GM12878 (cell line): ENCODE data around the gene IMP3. TPM values are rescaled to one million over a fixed set of nuclear protein-coding genes. Genes with fewer than 3 reads are reported as not detected.
A peak's percentile ranks its signal among the peaks of the same experiment; 100 is the strongest.

Source experiments
- CHD2 ChIP-seq: IDR thresholded peaks from 2 replicates; pipeline ENCODE4 v1.6.1; 2011; ENCODE audit warnings: low read depth, low read length, improper control_type of control experiment, borderline replicate concordance
- CREM ChIP-seq: IDR thresholded peaks from 2 replicates; pipeline ENCODE4 v1.6.1; 2014; ENCODE audit warnings: antibody characterized with exemption, low read depth
- EGR1 ChIP-seq, 2 experiments: IDR thresholded peaks; 1 replicate in 1 of 2; 2 replicates in 1 of 2; pipeline ENCODE4 v1.6.1; 2011 to 2012; ENCODE audit warnings: low read depth in 2 of 2, low read length in 2 of 2, borderline replicate concordance in 1 of 2, mild to moderate bottlenecking in 1 of 2, moderate library complexity in 1 of 2
- HDAC2 ChIP-seq: fragments of 200-600 bp; sonication (generic); IDR thresholded peaks from 2 replicates; pipeline ENCODE4 v1.6.1; 2017
- KDM1A ChIP-seq: fragments of 200-600 bp; sonication (generic); IDR thresholded peaks from 2 replicates; pipeline ENCODE4 v1.6.1; 2016; ENCODE audit warnings: borderline replicate concordance
- MEF2A ChIP-seq: IDR thresholded peaks from 2 replicates; pipeline ENCODE4 v1.6.1; 2011; ENCODE audit warnings: low read depth, mild to moderate bottlenecking, low read length, moderate library complexity; ENCODE audit not compliant: insufficient read depth
- MTA2 ChIP-seq: fragments of 450-650 bp; IDR thresholded peaks from 2 replicates; pipeline ENCODE4 v1.6.1; 2016; ENCODE audit warnings: low read depth, mild to moderate bottlenecking, moderate library complexity
- NR2C1 ChIP-seq: fragments of 450-650 bp; IDR thresholded peaks from 2 replicates; pipeline ENCODE4 v1.6.1; 2017; ENCODE audit warnings: antibody characterized with exemption, mild to moderate bottlenecking, moderate library complexity
- NR2F1 ChIP-seq: fragments of 450-650 bp; conservative IDR thresholded peaks from 2 replicates; pipeline ENCODE4 v1.6.1; 2017; ENCODE audit warnings: mild to moderate bottlenecking
- SMAD1 ChIP-seq: fragments of 450-650 bp; IDR thresholded peaks from 2 replicates; pipeline ENCODE4 v1.6.1; 2018; ENCODE audit warnings: mild to moderate bottlenecking, low read depth; ENCODE audit not compliant: partially characterized antibody
- SREBF1 ChIP-seq: IDR thresholded peaks from 2 replicates; pipeline ENCODE4 v1.6.1; 2012; ENCODE audit warnings: mild to moderate bottlenecking, low read length
- SUZ12 ChIP-seq: fragments of 200-600 bp; sonication (generic); IDR thresholded peaks from one replicate; pipeline ENCODE4 v1.6.1; 2018; ENCODE audit warnings: antibody characterized with exemption, mild to moderate bottlenecking; ENCODE audit not compliant: unreplicated experiment
- TBL1XR1 ChIP-seq: IDR thresholded peaks from 2 replicates; pipeline ENCODE4 v1.6.1; 2012; ENCODE audit warnings: low read depth, low read length, improper control_type of control experiment
- ZBTB40 ChIP-seq: fragments of 450-650 bp; IDR thresholded peaks from 2 replicates; pipeline ENCODE4 v1.6.1; 2016; ENCODE audit warnings: mild to moderate bottlenecking, moderate library complexity, borderline replicate concordance
- ZNF274 ChIP-seq: IDR thresholded peaks from one replicate; pipeline ENCODE4 v1.8.0; 2011; ENCODE audit not compliant: insufficient read length, insufficient read depth
- ZSCAN29 ChIP-seq: fragments of 450-650 bp; IDR thresholded peaks from 2 replicates; pipeline ENCODE4 v1.6.1; 2017; ENCODE audit warnings: mild to moderate bottlenecking, moderate library complexity
- polyA plus RNA-seq, 11 experiments: library from polyadenylated mRNA; depleted of rRNA in 4 of 11; unstranded in 6 of 11; stranded (reverse) in 5 of 11; fragments of >200 nt; fragmentation: Nextera tagmentation in 4 of 11; fragmentation: Illumina TruSeq in 1 of 11; extraction: Ambion mirVana in 4 of 11; extraction: Trizol in 1 of 11; gene quantifications; 1 replicate in 1 of 11; 2 replicates in 10 of 11; pipeline versions ENCODE4 v1.2.1 to v1.2.3, GENCODE V29; 2011 to 2016; ENCODE audit warnings: inconsistent platforms in 2 of 11, missing spikeins in 2 of 11, low read depth in 1 of 11
- total RNA-seq, 4 experiments: library from RNA; depleted of rRNA in 3 of 4; stranded (reverse); fragments of >200 nt in 3 of 4; fragmentation: Illumina TruSeq in 1 of 4; extraction: Trizol in 1 of 4; gene quantifications; 2 replicates each; pipeline versions ENCODE4 v1.2.1 to v1.2.3, GENCODE V29; 2013 to 2021
- TF ChIP-seq, protein P1 (sequence below): fragments of 450-650 bp; formaldehyde crosslinking; IDR thresholded peaks from 2 replicates; pipeline ENCODE4 v1.4.0; 2020; ENCODE audit warnings: mild to moderate bottlenecking, moderate library complexity
- TF ChIP-seq, protein P2 (sequence below): IDR thresholded peaks from 2 replicates; pipeline ENCODE4 v1.6.1; 2011; ENCODE audit warnings: borderline replicate concordance, low read depth, mild to moderate bottlenecking, moderate library complexity, mixed read lengths, low read length; ENCODE audit not compliant: insufficient read depth; ENCODE audit errors: extremely low read length
- TF ChIP-seq, protein P3 (sequence below): fragments of 450-650 bp; IDR thresholded peaks from 2 replicates; pipeline ENCODE4 v1.6.1; 2017; ENCODE audit warnings: mild to moderate bottlenecking, low read depth, inconsistent platforms; ENCODE audit not compliant: poor library complexity, severe bottlenecking

The IMP3 gene
- total and polyA plus RNA-seq, 10 of the 15 experiments (the other 5 are each of a cell fraction or from before 2014, with no cell fraction given) = 13.3 to 208 (median 85.2) TPM

- TF ChIP-seq KDM1A (no peak), NR2C1 (no peak), HDAC2 (peak; percentile 27; the same call in 1 of the 2 replicates), CREM (peak; percentile 50; the same call in 1 of the 2 replicates), MEF2A (no peak), ZSCAN29 (no peak), ZBTB40 (peak; percentile 79; the same call in 1 of the 2 replicates), SREBF1 (no peak), MTA2 (no peak), CHD2 (peak; percentile 75), ZNF274 (no peak), SMAD1 (peak; percentile 31), EGR1 (IDR thresholded peaks at IDR 0.05; ENCODE audit: borderline replicate concordance in 1 of 2, low read depth in 2 of 2, low read length in 2 of 2) (peak; percentile 10 to 67; a peak in 2 of 3 replicates), TBL1XR1 (peak; percentile 61; the same call in 1 of the 2 replicates), NR2F1 (peak; percentile 85), SUZ12 (no peak)
- TF ChIP-seq, protein P1, sequence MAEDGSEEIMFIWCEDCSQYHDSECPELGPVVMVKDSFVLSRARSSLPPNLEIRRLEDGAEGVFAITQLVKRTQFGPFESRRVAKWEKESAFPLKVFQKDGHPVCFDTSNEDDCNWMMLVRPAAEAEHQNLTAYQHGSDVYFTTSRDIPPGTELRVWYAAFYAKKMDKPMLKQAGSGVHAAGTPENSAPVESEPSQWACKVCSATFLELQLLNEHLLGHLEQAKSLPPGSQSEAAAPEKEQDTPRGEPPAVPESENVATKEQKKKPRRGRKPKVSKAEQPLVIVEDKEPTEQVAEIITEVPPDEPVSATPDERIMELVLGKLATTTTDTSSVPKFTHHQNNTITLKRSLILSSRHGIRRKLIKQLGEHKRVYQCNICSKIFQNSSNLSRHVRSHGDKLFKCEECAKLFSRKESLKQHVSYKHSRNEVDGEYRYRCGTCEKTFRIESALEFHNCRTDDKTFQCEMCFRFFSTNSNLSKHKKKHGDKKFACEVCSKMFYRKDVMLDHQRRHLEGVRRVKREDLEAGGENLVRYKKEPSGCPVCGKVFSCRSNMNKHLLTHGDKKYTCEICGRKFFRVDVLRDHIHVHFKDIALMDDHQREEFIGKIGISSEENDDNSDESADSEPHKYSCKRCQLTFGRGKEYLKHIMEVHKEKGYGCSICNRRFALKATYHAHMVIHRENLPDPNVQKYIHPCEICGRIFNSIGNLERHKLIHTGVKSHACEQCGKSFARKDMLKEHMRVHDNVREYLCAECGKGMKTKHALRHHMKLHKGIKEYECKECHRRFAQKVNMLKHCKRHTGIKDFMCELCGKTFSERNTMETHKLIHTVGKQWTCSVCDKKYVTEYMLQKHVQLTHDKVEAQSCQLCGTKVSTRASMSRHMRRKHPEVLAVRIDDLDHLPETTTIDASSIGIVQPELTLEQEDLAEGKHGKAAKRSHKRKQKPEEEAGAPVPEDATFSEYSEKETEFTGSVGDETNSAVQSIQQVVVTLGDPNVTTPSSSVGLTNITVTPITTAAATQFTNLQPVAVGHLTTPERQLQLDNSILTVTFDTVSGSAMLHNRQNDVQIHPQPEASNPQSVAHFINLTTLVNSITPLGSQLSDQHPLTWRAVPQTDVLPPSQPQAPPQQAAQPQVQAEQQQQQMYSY = no peak
- TF ChIP-seq, protein P2, sequence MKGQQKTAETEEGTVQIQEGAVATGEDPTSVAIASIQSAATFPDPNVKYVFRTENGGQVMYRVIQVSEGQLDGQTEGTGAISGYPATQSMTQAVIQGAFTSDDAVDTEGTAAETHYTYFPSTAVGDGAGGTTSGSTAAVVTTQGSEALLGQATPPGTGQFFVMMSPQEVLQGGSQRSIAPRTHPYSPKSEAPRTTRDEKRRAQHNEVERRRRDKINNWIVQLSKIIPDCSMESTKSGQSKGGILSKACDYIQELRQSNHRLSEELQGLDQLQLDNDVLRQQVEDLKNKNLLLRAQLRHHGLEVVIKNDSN = no peak
- TF ChIP-seq, protein P3, sequence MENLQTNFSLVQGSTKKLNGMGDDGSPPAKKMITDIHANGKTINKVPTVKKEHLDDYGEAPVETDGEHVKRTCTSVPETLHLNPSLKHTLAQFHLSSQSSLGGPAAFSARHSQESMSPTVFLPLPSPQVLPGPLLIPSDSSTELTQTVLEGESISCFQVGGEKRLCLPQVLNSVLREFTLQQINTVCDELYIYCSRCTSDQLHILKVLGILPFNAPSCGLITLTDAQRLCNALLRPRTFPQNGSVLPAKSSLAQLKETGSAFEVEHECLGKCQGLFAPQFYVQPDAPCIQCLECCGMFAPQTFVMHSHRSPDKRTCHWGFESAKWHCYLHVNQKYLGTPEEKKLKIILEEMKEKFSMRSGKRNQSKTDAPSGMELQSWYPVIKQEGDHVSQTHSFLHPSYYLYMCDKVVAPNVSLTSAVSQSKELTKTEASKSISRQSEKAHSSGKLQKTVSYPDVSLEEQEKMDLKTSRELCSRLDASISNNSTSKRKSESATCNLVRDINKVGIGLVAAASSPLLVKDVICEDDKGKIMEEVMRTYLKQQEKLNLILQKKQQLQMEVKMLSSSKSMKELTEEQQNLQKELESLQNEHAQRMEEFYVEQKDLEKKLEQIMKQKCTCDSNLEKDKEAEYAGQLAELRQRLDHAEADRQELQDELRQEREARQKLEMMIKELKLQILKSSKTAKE = no peak
These were observed 14.3 kb downstream of the IMP3 start, which contains the start of gene SNUPN (continued) for GRCh38 chr15:75625542-75626347.
